ENCODE results near the gene DMD. TPM values are rescaled to one million over a fixed set of nuclear protein-coding genes. Genes with fewer than 3 reads are reported as not detected.

The DMD gene
- total and polyA plus RNA-seq, 2 of the 8 experiments (the other 6 are each of a cell fraction or from before 2014, with no cell fraction given): 4.8 to 7.4 TPM

DNA sequence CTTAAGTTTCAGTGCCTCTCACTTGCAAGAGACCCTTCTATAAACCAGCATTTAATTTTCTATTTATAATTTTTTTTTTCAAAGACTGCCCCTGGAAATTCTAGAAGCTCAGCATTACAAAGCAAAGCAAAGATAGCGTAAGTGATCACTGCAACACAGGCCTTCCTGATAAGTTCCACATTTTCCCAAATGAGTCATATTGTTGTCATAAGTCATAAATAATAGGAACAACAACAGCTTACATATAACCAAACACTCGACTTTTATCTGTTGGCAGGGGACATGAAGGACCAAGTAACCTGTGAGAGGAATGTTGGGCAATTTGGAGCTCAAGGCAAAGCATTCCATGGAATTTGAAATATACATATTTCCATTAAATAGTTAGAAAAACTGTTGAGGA, 815.5 kb downstream of the DMD start:
- no peaks in the 10 kb centered on the region for H3K36me3 ChIP-seq (ENCODE audit: control insufficient read depth in 2 of 4, insufficient read depth in 4 of 4, low read length in 3 of 4)
- ChIA-PET CTCF (ENCODE audit: partially characterized antibody) (interaction anchor here (0.7 kb wide), 1 partner anchor 19 kb away, joined by 3 read pairs; no protein-coding TSS in a partner anchor), POLR2A (ENCODE audit: partially characterized antibody) (no interaction called here)
- no peak overlapping the region for H3K18ac ChIP-seq (ENCODE audit: extremely low read depth, low read length)
- no peaks in the 10 kb centered on the region for H3K4me1 ChIP-seq (replicated peaks in 1 of 4; ENCODE audit: control insufficient read depth in 3 of 4, insufficient read depth in 4 of 4, low read length in 3 of 4)
- H3K27ac ChIP-seq (ENCODE audit: low read depth, low read length): no peak overlapping the region
- no peak overlapping the region for H3K56ac ChIP-seq (replicated peaks; ENCODE audit: insufficient read length, low read depth, low read length)
- no peak overlapping the region for H3K4me2 ChIP-seq (ENCODE audit: insufficient read depth in 1 of 2, low read depth in 2 of 2, low read length in 2 of 2)
- H3K23me2 ChIP-seq (ENCODE audit: low read depth, low read length): no peaks in the 10 kb centered on the region
- no peak overlapping the region for H3K9ac ChIP-seq (replicated peaks in 1 of 4; ENCODE audit: extremely low read depth in 1 of 4, low read depth in 3 of 4, low read length in 3 of 4)
- H2AFZ ChIP-seq (ENCODE audit: low read length): no peak overlapping the region
- no peak overlapping the region for H2BK120ac ChIP-seq (replicated peaks; ENCODE audit: low read depth, low read length)
- H4K8ac ChIP-seq (ENCODE audit: extremely low read depth, insufficient read depth, low read length): no peak overlapping the region
- no peaks in the 10 kb centered on the region for H3K79me1 ChIP-seq (ENCODE audit: low read depth, low read length)
- 90% methylated on average over 2 of the region's 2 CpGs; no CpG with 5 or more reads in 1 of the 2 experiments for WGBS, 2 experiments (ENCODE audit: extremely low coverage in 1 of 2, insufficient coverage in 1 of 2, insufficient read length in 1 of 2, insufficient replicate concordance in 2 of 2, low coverage in 1 of 2, low lambda C conversion rate in 2 of 2, missing lambda C conversion rate in 1 of 2)
- DNase-seq (ENCODE audit: low read depth in 1 of 2, low spot score in 2 of 2) (no peak), FAIRE-seq (no peak)
- H3K4ac ChIP-seq (replicated peaks; ENCODE audit: insufficient read length, low read depth, low read length): no peak overlapping the region
- no peak overlapping the region for H3K4me3 ChIP-seq (ENCODE audit: extremely low read depth in 1 of 4, insufficient read depth in 2 of 4, low read depth in 3 of 4, low read length in 4 of 4)
- H2AK5ac ChIP-seq (ENCODE audit: low read depth, low read length): no peak overlapping the region
- H3K9me3 ChIP-seq (ENCODE audit: insufficient read depth in 2 of 2, low read depth in 1 of 2, low read length in 1 of 2): no peaks in the 10 kb centered on the region
- no peak overlapping the region for H2BK15ac ChIP-seq (ENCODE audit: low read length)
- no peak overlapping the region for H4K5ac ChIP-seq (ENCODE audit: insufficient read length, low read depth, low read length)
- no peak overlapping the region for H2BK20ac ChIP-seq (ENCODE audit: low read length)
- H3K27me3 ChIP-seq (replicated peaks in 1 of 4; ENCODE audit: control insufficient read depth in 3 of 4, extremely low read depth in 1 of 4, insufficient read depth in 3 of 4, low read length in 3 of 4): no peaks in the 10 kb centered on the region
- no peak overlapping the region for H4K91ac ChIP-seq (replicated peaks; ENCODE audit: insufficient read length, low read length)
- H2BK5ac ChIP-seq (ENCODE audit: low read depth, low read length): no peak overlapping the region
- no peaks in the 10 kb centered on the region for H3K79me2 ChIP-seq (ENCODE audit: control insufficient read depth in 1 of 2, insufficient read depth in 2 of 2, low read length in 2 of 2)
- no peak overlapping the region for H3K14ac ChIP-seq (ENCODE audit: insufficient read length)
- H2BK12ac ChIP-seq (ENCODE audit: low read depth, low read length): no peak overlapping the region
- no peak overlapping the region for H3K23ac ChIP-seq (ENCODE audit: insufficient read length)
- H4K20me1 ChIP-seq (replicated peaks in 1 of 2; ENCODE audit: control insufficient read depth in 1 of 2, insufficient read depth in 2 of 2, low read length in 2 of 2): no peaks in the 10 kb centered on the region
- no peak for TF ChIP-seq SAP30 (IDR thresholded peaks at IDR 0.05; ENCODE audit: insufficient read depth, insufficient replicate concordance, low read length)
- no peak for TF ChIP-seq BRCA1 (IDR thresholded peaks at IDR 0.05; ENCODE audit: low read depth, low read length)
- TF ChIP-seq KDM4A (IDR thresholded peaks at IDR 0.05; ENCODE audit: low read depth, low read length, severe bottlenecking): no peak
- TF ChIP-seq, protein P1, sequence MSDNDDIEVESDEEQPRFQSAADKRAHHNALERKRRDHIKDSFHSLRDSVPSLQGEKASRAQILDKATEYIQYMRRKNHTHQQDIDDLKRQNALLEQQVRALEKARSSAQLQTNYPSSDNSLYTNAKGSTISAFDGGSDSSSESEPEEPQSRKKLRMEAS (IDR thresholded peaks at IDR 0.05): no peak
- TF ChIP-seq KDM5A (IDR thresholded peaks at IDR 0.05; ENCODE audit: low read length): no peak
- TF ChIP-seq SIX5 (IDR thresholded peaks at IDR 0.05; ENCODE audit: low read depth, low read length): no peak
- no peak for TF ChIP-seq CTBP2 (IDR thresholded peaks at IDR 0.05; ENCODE audit: borderline replicate concordance, insufficient read depth, insufficient read length, low read length)
- TF ChIP-seq GABPA (IDR thresholded peaks at IDR 0.05; ENCODE audit: borderline replicate concordance, insufficient read depth, low read length): no peak
- no peak for TF ChIP-seq PHF8 (conservative IDR thresholded peaks at IDR 0.05; ENCODE audit: low read depth, low read length)
- TF ChIP-seq RNF2 (IDR thresholded peaks at IDR 0.05; ENCODE audit: borderline replicate concordance, low read depth, low read length, missing control alignments, poor library complexity, severe bottlenecking): no peak
- TF ChIP-seq, protein P2, sequence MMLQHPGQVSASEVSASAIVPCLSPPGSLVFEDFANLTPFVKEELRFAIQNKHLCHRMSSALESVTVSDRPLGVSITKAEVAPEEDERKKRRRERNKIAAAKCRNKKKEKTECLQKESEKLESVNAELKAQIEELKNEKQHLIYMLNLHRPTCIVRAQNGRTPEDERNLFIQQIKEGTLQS (IDR thresholded peaks at IDR 0.05; ENCODE audit: insufficient read depth, low read depth, low read length): no peak
- no peak for TF ChIP-seq RBBP5 (IDR thresholded peaks at IDR 0.05; ENCODE audit: borderline replicate concordance, low read depth, low read length)

Measured in H1 (cell line).